Amniotic epithelial cell (primary cell): ENCODE data around the gene SESN1.
A peak's percentile ranks its signal among the peaks of the same experiment; 100 is the strongest.

Experiments
- DNase-seq: peaks from one replicate; pipeline ENCODE4 v3.0.0-alpha.2; 2010; ENCODE audit warnings: low read depth

Gene SESN1

GRCh38 chr6:109060571-109060970, 34.1 kb downstream of the SESN1 start:
- DNase-seq: no peak

GRCh38 chr6:109059571-109060021, 35.0 kb downstream of the SESN1 start:
- DNase-seq: peak; percentile 64

- DNase-seq: peak; percentile 71
These were observed 35.5 kb downstream of the SESN1 start for GRCh38 chr6:109059153-109059552.

- DNase-seq: no peak
These were observed 36.0 kb downstream of the SESN1 start for GRCh38 chr6:109058620-109059019.

- no peak for DNase-seq
These were observed 38.0 kb downstream of the SESN1 start for GRCh38 chr6:109056661-109057060.

GRCh38 chr6:109055771-109056235, 38.8 kb downstream of the SESN1 start:
- peak; percentile 84 for DNase-seq

- peak; percentile 64 for DNase-seq
These were observed 41.3 kb downstream of the SESN1 start for GRCh38 chr6:109053336-109053735.

- no peak for DNase-seq
These were observed 41.8 kb downstream of the SESN1 start for GRCh38 chr6:109052852-109053251.

- DNase-seq: no peak
These were observed 42.5 kb downstream of the SESN1 start for GRCh38 chr6:109052018-109052651.

- no peak for DNase-seq
These were observed 43.2 kb downstream of the SESN1 start for GRCh38 chr6:109051301-109052017.

GRCh38 chr6:109050447-109051102, 44.1 kb downstream of the SESN1 start:
- no peak for DNase-seq

GRCh38 chr6:109050012-109050411, 44.6 kb downstream of the SESN1 start:
- DNase-seq: no peak

GRCh38 chr6:109048670-109049415, 45.8 kb downstream of the SESN1 start:
- no peak for DNase-seq

- peak; percentile 3 for DNase-seq
These were observed 46.5 kb downstream of the SESN1 start for GRCh38 chr6:109048176-109048575.

GRCh38 chr6:109045493-109045892, 49.2 kb downstream of the SESN1 start:
- DNase-seq: peak; percentile 4

GRCh38 chr6:109039795-109040194, 54.9 kb downstream of the SESN1 start:
- DNase-seq: peak; percentile 83

- DNase-seq: no peak
These were observed 55.7 kb downstream of the SESN1 start for GRCh38 chr6:109038837-109039398.

- DNase-seq: no peak
These were observed 57.9 kb downstream of the SESN1 start for GRCh38 chr6:109036574-109037294.

- DNase-seq: no peak
These were observed 60.1 kb downstream of the SESN1 start for GRCh38 chr6:109034526-109034925.

GRCh38 chr6:109033655-109034054, 61.0 kb downstream of the SESN1 start:
- no peak for DNase-seq

GRCh38 chr6:109031416-109031815, 63.2 kb downstream of the SESN1 start:
- DNase-seq: no peak
